Thyroid gland (tissue), 4 donors: ENCODE measurements around the gene DNAJC25. TPM values are rescaled to one million over a fixed set of nuclear protein-coding genes. Genes with fewer than 3 reads are reported as not detected.

Source experiments
- DNase-seq, 2 donors: peaks; one replicate each; pipeline ENCODE4 v3.0.0-alpha.2; 2019
- H3K27ac ChIP-seq, 3 donors: fragments of 200-600 bp; sonication (generic); 1 replicate in 2 of 3; 2 replicates in 1 of 3; pipeline ENCODE4 v1.5.1; 2016 to 2019; ENCODE audit warnings: mild to moderate bottlenecking in 1 of 3, moderate library complexity in 1 of 3
- H3K27me3 ChIP-seq: fragments of 200-600 bp; sonication (generic); one replicate; pipeline ENCODE4 v1.5.1; 2019
- H3K36me3 ChIP-seq, 2 donors: fragments of 200-600 bp; sonication (generic); one replicate each; pipeline ENCODE4 v1.5.1; 2016 to 2019
- H3K4me1 ChIP-seq, 2 donors: fragments of 200-600 bp; sonication (generic); one replicate each; pipeline ENCODE4 v1.5.1; 2017 to 2019
- H3K4me3 ChIP-seq, 3 donors: fragments of 200-600 bp; sonication (generic); replicated peaks in 1 of 3; 1 replicate in 2 of 3; 2 replicates in 1 of 3; pipeline ENCODE4 v1.5.1; 2016; ENCODE audit warnings: mild to moderate bottlenecking in 1 of 3
- H3K9me3 ChIP-seq: fragments of 200-600 bp; sonication (generic); one replicate; pipeline ENCODE4 v1.5.1; 2017
- POLR2A ChIP-seq, 2 donors: fragments of 450-650 bp; IDR thresholded peaks; one replicate each; pipeline ENCODE4 v1.6.1; 2017; ENCODE audit warnings: antibody characterized with exemption in 2 of 2, mild to moderate bottlenecking in 2 of 2, moderate library complexity in 1 of 2
- WGBS, 2 donors: methylation state at CpG; one replicate each; pipeline ENCODE4 v1.1.5; 2017; 5-methylcytosine and 5-hydroxymethylcytosine counted together
- intact Hi-C: fragments of 100-400 bp; cut with DNase I; formaldehyde crosslinking; loops from one replicate; pipeline ENCODE4 v1.15.1; 2023
- total RNA-seq, 4 donors: library from RNA; depleted of rRNA; stranded (reverse); fragments of >200 nt; gene quantifications; one replicate each; pipeline ENCODE4 v1.2.3, GENCODE V29; 2016
- TF ChIP-seq, protein P1 (sequence below), 6 experiments: fragments of 200-600 bp in 3 of 6; fragments of 450-650 bp in 3 of 6; sonication (generic) in 3 of 6; IDR thresholded peaks; one replicate each; pipeline ENCODE4 v1.5.1; 2016 to 2019; ENCODE audit warnings: antibody characterized with exemption in 6 of 6, mild to moderate bottlenecking in 2 of 6, inconsistent platforms in 1 of 6, moderate library complexity in 1 of 6

The DNAJC25 gene
- total RNA-seq, 4 donors from 2014 or later, result 6.0 to 15.2 (median 10.8) TPM

DNA sequence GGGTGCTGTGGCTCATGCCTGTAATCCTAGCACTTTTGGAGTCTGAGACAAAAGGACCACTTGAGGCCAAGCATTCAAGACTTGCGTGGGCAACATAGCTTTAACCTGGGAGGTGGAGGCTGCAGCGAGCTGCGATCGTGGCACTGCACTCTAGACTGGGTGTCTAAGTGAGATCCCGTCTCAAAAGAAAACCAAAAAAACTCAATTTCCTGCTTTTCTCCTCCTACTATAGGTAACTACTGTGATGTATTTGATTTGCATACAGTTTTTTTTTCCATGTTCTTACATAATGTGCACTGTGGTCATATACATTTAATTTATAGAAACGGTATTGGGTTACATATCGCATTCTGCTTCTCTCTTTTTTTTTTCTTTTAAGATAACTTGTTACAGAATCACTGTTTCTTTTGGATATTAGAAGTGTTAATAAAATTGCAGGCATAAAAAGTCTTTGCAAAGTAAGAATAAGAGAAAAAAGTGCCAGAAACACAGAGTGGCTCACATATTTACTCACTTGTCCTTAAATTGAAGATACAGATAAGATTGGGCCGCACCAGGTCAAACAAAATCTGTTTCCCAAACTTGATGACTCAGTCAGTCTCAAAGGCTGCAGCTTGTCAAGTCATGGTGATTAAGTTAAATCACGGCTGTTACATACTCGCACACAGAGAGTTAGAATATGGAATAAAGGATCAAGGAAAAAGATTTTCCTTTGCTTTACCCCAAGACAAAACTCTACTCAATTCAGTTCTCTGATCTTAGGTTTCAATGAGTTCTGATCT is 29.7 kb upstream of the DNAJC25 start:
- DNase-seq, result no peak
- Histone ChIP-seq H3K4me3 (no peak overlapping the region), H3K36me3 (no peaks in the 10 kb centered on the region), H3K4me1 (peaks cover 0 to 8% of the 10 kb centered on the region in 2 donors), H3K9me3 (no peaks in the 10 kb centered on the region), H3K27me3 (no peaks in the 10 kb centered on the region), H3K27ac (no peak overlapping the region)
- 79 to 86% methylated on average over 10 of the region's 10 CpGs for WGBS, 2 donors
- TF ChIP-seq POLR2A (IDR thresholded peaks at IDR 0.05), result no peak
- TF ChIP-seq, protein P1, sequence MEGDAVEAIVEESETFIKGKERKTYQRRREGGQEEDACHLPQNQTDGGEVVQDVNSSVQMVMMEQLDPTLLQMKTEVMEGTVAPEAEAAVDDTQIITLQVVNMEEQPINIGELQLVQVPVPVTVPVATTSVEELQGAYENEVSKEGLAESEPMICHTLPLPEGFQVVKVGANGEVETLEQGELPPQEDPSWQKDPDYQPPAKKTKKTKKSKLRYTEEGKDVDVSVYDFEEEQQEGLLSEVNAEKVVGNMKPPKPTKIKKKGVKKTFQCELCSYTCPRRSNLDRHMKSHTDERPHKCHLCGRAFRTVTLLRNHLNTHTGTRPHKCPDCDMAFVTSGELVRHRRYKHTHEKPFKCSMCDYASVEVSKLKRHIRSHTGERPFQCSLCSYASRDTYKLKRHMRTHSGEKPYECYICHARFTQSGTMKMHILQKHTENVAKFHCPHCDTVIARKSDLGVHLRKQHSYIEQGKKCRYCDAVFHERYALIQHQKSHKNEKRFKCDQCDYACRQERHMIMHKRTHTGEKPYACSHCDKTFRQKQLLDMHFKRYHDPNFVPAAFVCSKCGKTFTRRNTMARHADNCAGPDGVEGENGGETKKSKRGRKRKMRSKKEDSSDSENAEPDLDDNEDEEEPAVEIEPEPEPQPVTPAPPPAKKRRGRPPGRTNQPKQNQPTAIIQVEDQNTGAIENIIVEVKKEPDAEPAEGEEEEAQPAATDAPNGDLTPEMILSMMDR (IDR thresholded peaks at IDR 0.05), result no peak
- intact Hi-C loops, result loop anchor here (10.0 kb wide), 1 partner anchor 93 kb away; no protein-coding TSS in a partner anchor

DNA sequence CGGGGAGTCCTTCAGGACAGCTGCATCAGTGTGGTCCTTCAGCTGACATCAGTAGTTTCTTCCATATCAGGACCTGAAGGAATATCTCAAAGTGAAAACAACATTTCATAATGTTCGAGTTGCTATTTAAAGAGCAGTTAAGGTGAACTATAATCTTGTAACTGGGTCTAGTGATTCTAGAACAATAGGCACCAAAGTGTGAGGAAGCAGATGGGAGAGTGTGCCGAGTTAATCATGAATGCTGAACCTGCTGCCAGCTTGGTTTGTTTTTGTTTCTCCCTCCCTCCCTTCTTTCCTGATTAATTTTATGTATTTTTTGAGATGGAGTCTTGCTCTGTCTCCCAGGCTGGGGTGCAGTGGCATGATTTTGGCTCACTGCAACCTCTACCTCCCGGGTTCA is 28.1 kb upstream of the DNAJC25 start:
- Histone ChIP-seq H3K4me1 (peaks cover 0 to 8% of the 10 kb centered on the region in 2 donors), H3K27ac (no peak overlapping the region), H3K9me3 (no peaks in the 10 kb centered on the region), H3K27me3 (no peaks in the 10 kb centered on the region), H3K4me3 (no peak overlapping the region), H3K36me3 (no peaks in the 10 kb centered on the region)
- intact Hi-C loops, result loop anchor here (10.0 kb wide), 1 partner anchor 92 kb away; no protein-coding TSS in a partner anchor
- 78 to 85% methylated on average over 4 of the region's 4 CpGs for WGBS, 2 donors
- no peak for TF ChIP-seq POLR2A (IDR thresholded peaks at IDR 0.05)
- TF ChIP-seq, protein P1 (IDR thresholded peaks at IDR 0.05), result no peak
- DNase-seq, result no peak

DNA sequence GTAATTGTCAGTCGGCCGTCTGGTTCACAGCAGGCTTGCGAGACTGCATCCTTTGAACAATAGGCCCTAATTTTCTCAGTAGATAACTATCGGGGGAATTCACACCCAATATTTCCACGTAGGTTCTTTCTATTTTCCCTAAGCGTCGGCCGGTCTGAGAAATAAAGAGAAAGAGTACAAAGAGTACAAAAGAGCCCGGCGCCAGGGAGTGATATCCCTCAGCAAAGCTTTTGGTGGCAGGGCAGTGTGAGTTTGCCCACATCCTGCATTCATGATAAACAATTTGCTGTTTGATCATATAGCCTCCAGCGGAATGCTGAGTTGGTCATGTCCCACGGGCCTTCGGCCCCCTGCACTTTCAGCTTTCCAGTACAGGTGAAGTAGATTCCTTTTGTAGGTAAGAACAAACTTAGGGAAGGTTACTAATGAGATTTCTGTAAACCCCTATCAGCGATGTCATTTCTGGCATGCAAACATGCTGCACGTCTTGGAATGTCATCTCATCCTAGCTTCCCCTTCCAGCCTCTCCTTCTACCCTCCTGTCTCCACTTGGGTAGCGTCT is 27.0 kb upstream of the DNAJC25 start:
- peaks cover 0 to 3% of the 10 kb centered on the region in 2 donors for H3K4me1 ChIP-seq
- H3K27me3 ChIP-seq, result no peaks in the 10 kb centered on the region
- H3K4me3 ChIP-seq, result no peak overlapping the region
- no peak for DNase-seq
- TF ChIP-seq POLR2A (IDR thresholded peaks at IDR 0.05), result no peak
- TF ChIP-seq, protein P1 (IDR thresholded peaks at IDR 0.05), result no peak
- WGBS, 2 donors, result 75 to 80% methylated on average over 16 of the region's 16 CpGs
- H3K9me3 ChIP-seq, result no peaks in the 10 kb centered on the region
- no peak overlapping the region for H3K27ac ChIP-seq
- intact Hi-C loops, result loop anchor here (10.0 kb wide), 1 partner anchor 91 kb away; no protein-coding TSS in a partner anchor
- no peaks in the 10 kb centered on the region for H3K36me3 ChIP-seq

DNA sequence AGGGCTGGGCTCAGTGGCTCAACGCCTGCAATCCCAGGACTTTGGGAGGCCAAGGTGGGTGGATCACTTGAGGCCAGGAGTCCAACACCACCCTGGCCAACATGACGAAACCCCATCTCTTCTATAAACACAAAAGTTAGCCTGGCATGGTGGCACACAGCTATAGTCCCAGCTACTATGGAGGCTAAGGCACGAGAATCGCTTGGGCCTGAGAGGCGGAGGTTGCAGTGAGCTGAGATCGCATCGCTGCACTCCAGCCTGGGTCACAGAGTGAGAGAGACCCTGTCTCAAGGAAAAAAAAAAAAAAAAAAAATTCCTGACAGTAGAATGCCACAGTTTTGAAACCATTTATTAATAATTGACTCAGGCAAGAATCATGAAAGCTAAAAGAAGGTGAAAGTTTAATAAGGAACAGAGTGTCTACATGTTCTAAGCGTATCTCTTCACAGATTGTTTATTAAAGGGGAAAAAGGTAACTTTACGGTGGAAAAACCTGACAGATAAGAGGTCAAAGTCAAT is 26.0 kb upstream of the DNAJC25 start:
- DNase-seq, result no peak
- no peaks in the 10 kb centered on the region for H3K36me3 ChIP-seq
- 93% methylated on average over 9 of the region's 9 CpGs for WGBS, 2 donors
- no peaks in the 10 kb centered on the region for H3K9me3 ChIP-seq
- intact Hi-C loops, result loop anchor here (10.0 kb wide), 1 partner anchor 90 kb away; no protein-coding TSS in a partner anchor
- TF ChIP-seq, protein P1 (IDR thresholded peaks at IDR 0.05), result no peak
- no peak for TF ChIP-seq POLR2A (IDR thresholded peaks at IDR 0.05)
- peaks cover under 1% of the 10 kb centered on the region in 2 donors for H3K4me1 ChIP-seq
- no peak overlapping the region for H3K4me3 ChIP-seq
- H3K27ac ChIP-seq, result no peak overlapping the region
- no peaks in the 10 kb centered on the region for H3K27me3 ChIP-seq

DNA sequence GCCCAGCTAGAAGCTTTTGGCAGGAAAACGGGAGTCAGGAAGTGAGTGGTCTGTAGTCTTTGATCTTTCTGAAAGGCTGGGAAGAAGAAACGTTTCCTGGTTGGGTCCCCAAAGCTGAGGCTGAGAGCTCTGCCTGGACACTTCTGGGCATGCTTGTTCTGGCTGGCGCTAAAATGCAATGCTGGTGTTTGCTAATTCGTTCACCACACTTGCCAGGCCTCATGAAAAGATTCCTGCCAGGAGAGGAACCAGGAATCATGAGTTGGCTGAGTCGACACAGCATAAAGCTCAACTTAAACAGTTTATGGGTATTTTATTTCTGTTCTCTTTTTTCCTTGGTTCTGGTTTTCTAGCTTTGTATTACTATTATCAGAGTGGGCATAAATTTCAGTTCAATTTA is 21.0 kb upstream of the DNAJC25 start:
- Histone ChIP-seq H3K27ac (peak overlapping the region in 1 of 3 donors; percentile 62), H3K27me3 (no peaks in the 10 kb centered on the region), H3K4me3 (no peak overlapping the region), H3K4me1 (peaks cover 0 to 14% of the 10 kb centered on the region in 2 donors), H3K36me3 (no peaks in the 10 kb centered on the region), H3K9me3 (no peaks in the 10 kb centered on the region)
- WGBS, 2 donors, result 58 to 66% methylated on average over 5 of the region's 5 CpGs
- intact Hi-C loops, result no loop called here
- no peak for DNase-seq
- TF ChIP-seq, protein P1 (IDR thresholded peaks at IDR 0.05), result no peak
- TF ChIP-seq POLR2A (IDR thresholded peaks at IDR 0.05), result no peak
